PFSK-1 (cell line): ENCODE measurements around the gene PRKACA.

Experiments used
- FOXP2 ChIP-seq: optimal IDR thresholded peaks from 2 replicates; pipeline ENCODE3; 2011; ENCODE audit warnings: borderline replicate concordance, control low read depth, inconsistent platforms; ENCODE audit not compliant: insufficient read depth; ENCODE audit errors: extremely low read length, extremely low read depth
- POLR2AphosphoS5 ChIP-seq: IDR thresholded peaks from 2 replicates; pipeline ENCODE4 v1.6.1; 2012; ENCODE audit warnings: low read depth, mild to moderate bottlenecking, control low read depth, low read length, moderate library complexity
- SIN3A ChIP-seq: IDR thresholded peaks from 2 replicates; pipeline ENCODE4 v1.6.1; 2012; ENCODE audit warnings: mild to moderate bottlenecking, low read length, moderate library complexity, borderline replicate concordance; ENCODE audit not compliant: insufficient read depth
- TAF1 ChIP-seq: IDR thresholded peaks from 2 replicates; pipeline ENCODE4 v1.6.1; 2012; ENCODE audit warnings: low read length, control low read depth, borderline replicate concordance; ENCODE audit not compliant: insufficient read depth
- TF ChIP-seq, protein P1 (sequence below), 2 experiments: IDR thresholded peaks; 2 replicates each; pipeline versions ENCODE4 v1.6.1 to v1.8.0; 2011 to 2012; ENCODE audit warnings: low read depth in 2 of 2, low read length in 2 of 2, control low read depth in 1 of 2, inconsistent platforms in 1 of 2, mild to moderate bottlenecking in 1 of 2, moderate library complexity in 1 of 2; ENCODE audit not compliant: insufficient read depth in 1 of 2

The PRKACA gene

DNA sequence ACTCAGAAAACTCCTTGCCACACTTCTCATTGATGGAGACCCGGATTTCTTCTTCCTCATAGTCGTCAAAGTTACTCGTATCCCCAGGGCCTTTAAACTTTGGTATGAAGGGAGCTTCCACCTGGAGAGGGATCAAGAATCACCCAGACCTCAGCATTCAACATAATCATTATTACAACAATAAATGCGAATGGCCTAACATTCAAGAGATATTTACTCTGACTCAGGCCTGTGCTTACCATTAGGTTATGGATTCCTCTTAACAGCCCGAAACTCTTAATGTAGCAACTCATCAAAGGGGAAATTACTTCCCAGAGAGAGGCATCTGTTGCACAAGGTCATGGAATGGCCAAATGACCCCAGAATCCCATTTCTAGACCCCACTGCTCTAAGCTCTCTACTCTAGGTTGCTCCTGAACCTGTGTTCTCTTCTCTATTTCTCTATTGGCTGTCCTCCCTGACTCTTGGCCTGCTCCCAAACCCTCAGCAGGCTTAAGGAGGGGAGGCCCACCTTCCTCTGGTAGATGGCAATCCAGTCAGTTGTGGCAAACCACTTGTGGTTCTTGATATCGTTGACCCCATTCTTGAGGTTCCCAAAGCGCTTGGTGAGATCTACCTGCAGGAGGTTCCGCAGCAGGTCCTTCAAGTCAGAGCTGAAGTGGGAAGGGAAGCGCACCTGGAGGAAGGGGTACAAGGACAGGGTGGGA lies 24.3 kb downstream of the PRKACA start:
- TF ChIP-seq FOXP2 (no peak), TAF1 (no peak), POLR2AphosphoS5 (no peak)

- TF ChIP-seq TAF1 (no peak), FOXP2 (no peak), POLR2AphosphoS5 (no peak), SIN3A (no peak)
- TF ChIP-seq, protein P1, sequence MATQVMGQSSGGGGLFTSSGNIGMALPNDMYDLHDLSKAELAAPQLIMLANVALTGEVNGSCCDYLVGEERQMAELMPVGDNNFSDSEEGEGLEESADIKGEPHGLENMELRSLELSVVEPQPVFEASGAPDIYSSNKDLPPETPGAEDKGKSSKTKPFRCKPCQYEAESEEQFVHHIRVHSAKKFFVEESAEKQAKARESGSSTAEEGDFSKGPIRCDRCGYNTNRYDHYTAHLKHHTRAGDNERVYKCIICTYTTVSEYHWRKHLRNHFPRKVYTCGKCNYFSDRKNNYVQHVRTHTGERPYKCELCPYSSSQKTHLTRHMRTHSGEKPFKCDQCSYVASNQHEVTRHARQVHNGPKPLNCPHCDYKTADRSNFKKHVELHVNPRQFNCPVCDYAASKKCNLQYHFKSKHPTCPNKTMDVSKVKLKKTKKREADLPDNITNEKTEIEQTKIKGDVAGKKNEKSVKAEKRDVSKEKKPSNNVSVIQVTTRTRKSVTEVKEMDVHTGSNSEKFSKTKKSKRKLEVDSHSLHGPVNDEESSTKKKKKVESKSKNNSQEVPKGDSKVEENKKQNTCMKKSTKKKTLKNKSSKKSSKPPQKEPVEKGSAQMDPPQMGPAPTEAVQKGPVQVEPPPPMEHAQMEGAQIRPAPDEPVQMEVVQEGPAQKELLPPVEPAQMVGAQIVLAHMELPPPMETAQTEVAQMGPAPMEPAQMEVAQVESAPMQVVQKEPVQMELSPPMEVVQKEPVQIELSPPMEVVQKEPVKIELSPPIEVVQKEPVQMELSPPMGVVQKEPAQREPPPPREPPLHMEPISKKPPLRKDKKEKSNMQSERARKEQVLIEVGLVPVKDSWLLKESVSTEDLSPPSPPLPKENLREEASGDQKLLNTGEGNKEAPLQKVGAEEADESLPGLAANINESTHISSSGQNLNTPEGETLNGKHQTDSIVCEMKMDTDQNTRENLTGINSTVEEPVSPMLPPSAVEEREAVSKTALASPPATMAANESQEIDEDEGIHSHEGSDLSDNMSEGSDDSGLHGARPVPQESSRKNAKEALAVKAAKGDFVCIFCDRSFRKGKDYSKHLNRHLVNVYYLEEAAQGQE (IDR thresholded peaks at IDR 0.05; ENCODE audit: insufficient read depth in 1 of 2, low read depth in 2 of 2, low read length in 2 of 2), result no peak
Observed at GRCh38 chr19:14091813-14092462, 25.6 kb downstream of the PRKACA start.

DNA sequence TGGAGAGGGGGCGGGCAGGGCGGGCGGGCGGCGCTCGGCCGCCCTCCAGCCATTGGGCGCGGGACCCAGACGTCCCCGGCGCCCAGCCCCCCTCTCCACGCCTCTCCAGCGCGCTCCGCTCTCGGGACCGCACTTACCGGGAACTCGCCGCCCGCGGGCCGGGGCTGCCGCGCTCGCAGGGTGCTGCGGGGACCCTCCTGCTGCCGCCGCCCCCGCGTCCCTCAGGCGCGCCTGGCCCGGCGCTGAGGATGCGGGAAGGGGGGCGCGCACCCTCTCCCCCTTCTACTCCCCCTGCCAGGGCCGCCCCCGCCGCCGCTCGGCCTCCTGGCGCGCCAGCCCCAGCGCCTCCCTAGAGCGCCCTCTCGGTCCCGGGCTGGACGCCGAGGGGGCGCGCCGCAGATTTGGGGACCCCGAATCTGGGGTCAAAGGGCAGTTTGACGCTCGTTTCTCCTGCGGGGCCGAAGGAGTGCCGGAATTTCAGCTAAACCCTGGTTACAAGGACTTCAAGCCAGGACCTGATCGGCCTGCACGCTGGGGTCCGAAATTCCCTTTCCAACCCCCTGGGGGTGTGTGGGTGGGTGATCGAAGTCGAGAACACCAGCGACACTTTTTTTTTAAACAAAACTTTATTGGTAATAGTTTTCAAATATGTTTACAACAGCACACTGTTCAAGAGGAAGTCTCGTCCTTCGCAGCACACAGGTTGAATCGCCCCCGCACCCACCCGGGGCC lies 26.3 kb downstream of the PRKACA start:
- TF ChIP-seq, protein P1 (IDR thresholded peaks at IDR 0.05; ENCODE audit: insufficient read depth in 1 of 2, low read depth in 2 of 2, low read length in 2 of 2), result no peak
- TF ChIP-seq SIN3A (peak; percentile 24; the same call in 1 of the 2 replicates), POLR2AphosphoS5 (no peak; the same call in 1 of the 2 replicates), TAF1 (no peak)

DNA sequence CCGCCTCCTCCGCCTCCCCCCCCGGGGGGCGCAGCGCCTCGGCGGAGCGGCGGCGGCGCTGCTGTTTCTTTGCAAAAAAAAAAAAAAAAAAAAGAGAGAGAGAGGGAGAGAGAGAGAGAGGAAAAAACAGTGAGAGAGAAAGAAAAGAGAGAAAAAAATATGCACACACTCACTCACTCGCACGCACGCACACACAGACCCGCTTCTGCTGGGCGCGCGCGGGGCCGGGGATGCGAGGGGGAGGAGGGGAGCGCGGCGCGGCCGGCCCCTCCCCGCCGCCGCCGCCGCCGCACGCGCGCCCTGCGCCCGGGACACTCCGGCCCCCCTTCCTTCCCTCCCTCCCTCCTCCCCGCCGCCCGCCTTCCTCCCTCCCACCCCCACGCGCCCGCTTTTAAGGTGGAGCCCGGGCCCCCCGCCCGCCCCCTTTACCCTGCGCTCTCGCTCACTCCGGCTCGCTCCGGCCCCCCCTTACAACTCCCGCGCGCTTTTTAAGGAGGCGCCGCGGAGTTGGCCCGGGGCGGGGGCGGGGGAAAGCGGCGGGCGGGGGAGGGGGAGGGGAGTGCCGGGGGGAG lies 27.0 kb downstream of the PRKACA start, which contains the start of gene SAMD1:
Gene SAMD1 (minus strand): TSS at position 243 of the 572 bp plus-strand sequence.
- TF ChIP-seq FOXP2, result no peak

DNA sequence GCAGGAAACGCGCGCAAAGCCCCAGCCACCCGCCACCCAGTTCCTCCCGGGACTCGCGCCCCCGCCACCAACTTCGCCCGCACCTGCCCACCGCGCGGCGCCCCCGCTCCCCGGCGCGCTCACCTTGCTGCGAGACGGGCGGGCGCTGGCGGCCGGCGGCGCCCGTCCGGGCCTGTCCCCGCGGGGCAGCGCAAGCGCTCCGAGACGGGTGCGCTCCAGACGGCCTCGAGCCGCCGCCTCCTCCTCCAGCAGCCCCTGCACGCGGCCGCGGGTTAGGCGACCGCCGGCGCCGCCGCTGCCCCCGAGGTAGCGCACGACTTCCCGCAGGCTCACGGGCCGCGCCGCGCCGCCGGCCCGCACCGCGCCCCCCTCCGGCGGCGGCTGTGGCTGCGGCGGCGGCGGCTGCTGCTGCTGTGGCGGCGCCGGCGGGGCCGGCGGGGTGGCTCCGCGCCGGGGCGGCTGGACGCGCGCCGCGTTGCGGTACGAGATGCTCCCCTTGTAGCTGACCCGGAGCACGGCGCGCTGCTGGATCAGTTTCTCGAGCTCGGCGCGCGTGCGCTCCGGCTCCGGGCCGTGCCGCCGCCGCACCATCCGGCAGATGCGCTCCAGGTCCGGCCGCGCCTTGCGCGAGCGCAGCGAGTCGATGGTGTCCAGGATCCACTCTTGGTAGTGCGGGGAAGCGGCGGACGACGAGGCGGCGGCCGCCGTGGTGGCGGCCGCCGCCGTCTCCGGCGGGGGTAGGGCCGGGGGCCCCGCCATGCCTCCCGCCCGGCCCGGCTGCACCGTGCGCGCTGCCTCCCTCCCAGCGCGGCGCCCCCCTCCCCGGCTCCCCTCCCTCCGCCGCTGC lies 27.7 kb downstream of the PRKACA start:
- TF ChIP-seq FOXP2 (peak; percentile 6), SIN3A (no peak)

DNA sequence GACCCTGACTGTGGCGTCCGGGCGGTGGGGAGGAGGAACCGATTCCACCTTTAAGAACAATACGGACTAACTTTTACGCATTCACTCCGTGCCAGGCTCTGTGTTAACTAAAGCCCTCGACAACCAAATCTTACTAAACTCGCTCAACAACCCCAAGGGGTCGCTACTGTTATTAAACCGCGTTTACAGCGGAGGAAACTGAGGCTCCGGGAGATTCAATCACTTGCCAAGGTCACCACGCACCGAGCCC lies 28.2 kb downstream of the PRKACA start:
- TF ChIP-seq TAF1, result no peak
- TF ChIP-seq POLR2AphosphoS5, result no peak
